Measurements from ENCODE around the gene DCBLD2.

Gene DCBLD2

GRCh38 chr3:98766924-98767323 lies 134.6 kb downstream of the DCBLD2 start:
- FAIRE-seq = no peak
- no peak for DNase-seq (ENCODE audit: insufficient read length, low spot score)
- TF ChIP-seq CTCF (IDR thresholded peaks at IDR 0.05; ENCODE audit: insufficient read depth, missing control alignments) = no peak

- FAIRE-seq (no peak), DNase-seq (ENCODE audit: insufficient read length, low spot score) (no peak)
- TF ChIP-seq CTCF (IDR thresholded peaks at IDR 0.05; ENCODE audit: insufficient read depth, missing control alignments) = no peak
Observed at GRCh38 chr3:98765721-98766120, 135.8 kb downstream of the DCBLD2 start.

GRCh38 chr3:98764472-98764884 lies 137.0 kb downstream of the DCBLD2 start:
- DNase-seq (ENCODE audit: insufficient read length, low spot score) = no peak
- no peak for FAIRE-seq
- no peak for TF ChIP-seq CTCF (IDR thresholded peaks at IDR 0.05; ENCODE audit: insufficient read depth, missing control alignments)

- FAIRE-seq (no peak), DNase-seq (ENCODE audit: insufficient read length, low spot score) (no peak)
- no peak for TF ChIP-seq CTCF (IDR thresholded peaks at IDR 0.05; ENCODE audit: insufficient read depth, missing control alignments)
Observed at GRCh38 chr3:98763819-98764418, 137.6 kb downstream of the DCBLD2 start.

GRCh38 chr3:98763076-98763475 lies 138.4 kb downstream of the DCBLD2 start, which contains the start of gene ST3GAL6:
ST3GAL6 (plus strand) TSS chr3:98763340; CDS start chr3:98768441, 5,101 bp downstream.
- no peak for TF ChIP-seq CTCF (IDR thresholded peaks at IDR 0.05; ENCODE audit: insufficient read depth, missing control alignments)
- DNase-seq (ENCODE audit: insufficient read length, low spot score) (no peak), FAIRE-seq (no peak)

- no peak for DNase-seq (ENCODE audit: insufficient read length, low spot score)
- TF ChIP-seq CTCF (IDR thresholded peaks at IDR 0.05; ENCODE audit: insufficient read depth, missing control alignments) = no peak
- FAIRE-seq = no peak
Observed at GRCh38 chr3:98761643-98762229, 139.8 kb downstream of the DCBLD2 start.

GRCh38 chr3:98759629-98760028 lies 141.9 kb downstream of the DCBLD2 start:
- DNase-seq (ENCODE audit: insufficient read length, low spot score) (no peak), FAIRE-seq (no peak)
- no peak for TF ChIP-seq CTCF (IDR thresholded peaks at IDR 0.05; ENCODE audit: insufficient read depth, missing control alignments)
